HG02642 (cell line): Measurements from ENCODE around the gene SLC2A13.
A peak's percentile ranks its signal among the peaks of the same experiment; 100 is the strongest.

ENCODE experiments used
- ATAC-seq: cut with Tn5 transposase; IDR thresholded peaks from one replicate; pipeline ENCODE4 v1.9.1; 2021; ENCODE audit warnings: mild to moderate bottlenecking; ENCODE audit not compliant: unreplicated experiment, poor library complexity

The SLC2A13 gene

DNA sequence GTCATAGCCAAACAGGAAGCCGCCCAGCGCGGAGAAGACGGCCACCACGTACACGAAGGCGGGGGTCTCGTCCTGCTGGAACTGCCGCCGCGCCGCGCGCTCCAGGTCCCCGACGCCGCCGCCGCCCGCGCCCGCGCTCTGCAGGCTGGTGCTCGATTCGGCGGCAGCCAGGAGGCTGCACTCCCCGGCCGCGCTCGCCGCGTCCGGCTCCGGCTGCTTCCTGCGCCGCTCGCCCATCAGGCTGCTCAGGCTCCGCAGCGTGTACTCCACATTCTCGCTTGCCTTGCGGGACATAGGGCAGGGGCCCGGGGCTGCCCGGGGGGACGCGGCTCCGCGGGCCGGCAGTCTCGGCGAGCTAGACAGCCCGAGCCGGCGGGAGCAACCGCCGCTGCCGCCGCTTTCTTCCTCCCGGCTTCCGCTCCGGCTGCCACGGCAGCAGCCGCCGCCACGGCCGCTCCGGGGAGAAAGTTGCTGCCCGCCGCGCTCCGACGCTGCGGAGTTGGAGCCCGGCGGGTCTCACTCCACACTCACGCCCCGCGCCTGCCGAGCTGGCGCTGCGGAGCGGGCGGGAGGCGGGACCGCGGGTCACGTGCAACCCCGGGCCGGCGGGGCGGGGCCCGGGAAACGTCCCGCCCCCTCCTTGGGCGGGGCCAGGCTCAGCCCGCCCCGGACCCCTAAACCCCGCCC lies at the start of gene SLC2A13:
Gene SLC2A13 (minus strand): TSS at position 567 of the 687 bp plus-strand sequence. CDS start 273 bp downstream, at position 294.
- peak; percentile 85 for ATAC-seq

GRCh38 chr12:40154381-40154780 lies 48.5 kb upstream of the SLC2A13 start:
- no peak for ATAC-seq

GRCh38 chr12:40153432-40153831 lies 47.6 kb upstream of the SLC2A13 start:
- ATAC-seq: no peak

GRCh38 chr12:40152783-40153383 lies 47.0 kb upstream of the SLC2A13 start:
- ATAC-seq: no peak

- ATAC-seq: no peak
Observed at GRCh38 chr12:40149673-40150260, 43.9 kb upstream of the SLC2A13 start.

DNA sequence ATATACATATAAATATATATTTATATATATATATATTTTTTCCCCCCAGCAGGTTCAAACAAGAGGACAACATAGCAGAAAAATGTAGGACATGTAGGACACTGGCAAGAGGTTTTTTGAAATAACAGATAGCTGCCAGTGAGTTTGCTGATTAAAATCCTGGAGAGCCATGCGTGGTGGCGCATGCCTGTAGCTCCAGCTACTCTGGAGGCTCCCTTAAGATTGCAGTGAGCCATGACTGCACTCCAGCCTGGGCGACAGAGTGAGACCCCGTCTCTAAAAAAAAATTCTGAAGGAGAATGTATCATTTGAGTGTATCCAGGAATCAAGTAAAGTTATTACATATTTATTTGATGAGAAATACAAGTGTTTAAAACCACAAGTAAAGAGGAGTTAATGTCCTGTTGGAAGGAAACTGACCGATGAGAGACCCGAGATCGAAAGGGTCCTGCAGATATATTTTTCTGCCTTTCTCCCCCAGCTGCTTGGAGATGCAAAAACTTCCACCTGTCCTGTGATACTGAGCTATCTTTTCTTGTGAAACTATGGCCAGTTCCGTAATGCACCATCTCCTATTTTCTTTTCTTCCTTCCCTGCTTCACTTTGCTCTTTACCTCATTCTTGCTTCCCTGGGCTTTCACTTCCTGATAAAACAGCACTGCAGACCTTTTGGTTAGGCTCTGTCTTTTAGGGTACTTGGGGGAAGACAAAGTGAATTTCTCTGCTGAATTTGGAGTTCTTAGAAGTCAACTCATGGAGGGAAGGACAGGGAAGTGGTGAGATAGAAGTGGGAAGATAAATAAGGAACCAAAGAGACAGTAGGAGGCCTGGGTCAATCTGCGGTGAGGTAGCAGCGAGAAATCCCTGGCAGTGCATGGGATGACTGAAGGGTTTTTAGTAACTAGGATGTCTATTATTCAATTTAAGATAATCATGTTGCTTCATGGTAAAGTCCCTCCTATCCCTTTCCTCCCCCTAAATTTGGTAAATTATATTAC lies 41.2 kb upstream of the SLC2A13 start:
- no peak for ATAC-seq

DNA sequence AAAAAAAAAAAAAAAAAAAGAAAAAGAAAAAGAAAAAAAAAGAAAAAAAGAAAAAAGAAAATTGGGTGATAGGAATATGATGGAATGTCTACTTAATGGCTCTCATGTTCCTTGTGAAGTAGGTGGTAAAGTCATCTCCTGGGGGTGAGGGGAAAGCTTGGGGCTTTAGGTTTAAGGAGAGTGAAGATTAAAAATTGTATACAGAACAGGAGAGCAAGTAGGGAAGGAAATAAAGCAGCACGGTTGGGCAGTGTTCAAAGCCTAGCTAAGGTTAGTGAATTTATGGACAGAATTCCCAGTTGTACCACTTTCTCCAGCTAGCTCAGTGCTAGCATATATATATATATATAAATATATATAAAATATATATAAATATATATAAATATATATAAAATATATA lies 40.0 kb upstream of the SLC2A13 start:
- ATAC-seq: no peak

DNA sequence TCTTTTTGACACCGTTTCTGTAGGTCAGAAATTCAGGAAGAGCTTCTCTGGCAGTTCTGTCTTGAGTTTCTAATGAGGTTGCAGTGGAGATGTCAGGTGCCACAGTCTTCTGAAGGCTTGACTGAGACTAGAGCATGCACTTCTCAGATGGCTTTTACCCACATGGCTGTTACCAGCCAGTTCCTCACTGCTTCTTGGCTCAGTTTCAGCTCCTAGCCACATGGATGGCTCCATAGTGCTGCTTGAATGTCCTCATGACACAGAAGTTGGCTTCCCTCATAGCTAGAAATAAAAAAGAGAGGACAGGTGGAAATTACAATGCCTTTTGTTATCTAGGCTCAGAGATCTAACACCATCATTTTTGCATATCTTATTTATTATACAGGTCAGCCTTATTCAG lies 38.1 kb upstream of the SLC2A13 start:
- no peak for ATAC-seq

GRCh38 chr12:40142001-40142744 lies 36.3 kb upstream of the SLC2A13 start:
- ATAC-seq: no peak

GRCh38 chr12:40138526-40138925 lies 32.6 kb upstream of the SLC2A13 start:
- ATAC-seq: no peak

GRCh38 chr12:40137252-40137651 lies 31.4 kb upstream of the SLC2A13 start:
- ATAC-seq: peak; percentile 93

DNA sequence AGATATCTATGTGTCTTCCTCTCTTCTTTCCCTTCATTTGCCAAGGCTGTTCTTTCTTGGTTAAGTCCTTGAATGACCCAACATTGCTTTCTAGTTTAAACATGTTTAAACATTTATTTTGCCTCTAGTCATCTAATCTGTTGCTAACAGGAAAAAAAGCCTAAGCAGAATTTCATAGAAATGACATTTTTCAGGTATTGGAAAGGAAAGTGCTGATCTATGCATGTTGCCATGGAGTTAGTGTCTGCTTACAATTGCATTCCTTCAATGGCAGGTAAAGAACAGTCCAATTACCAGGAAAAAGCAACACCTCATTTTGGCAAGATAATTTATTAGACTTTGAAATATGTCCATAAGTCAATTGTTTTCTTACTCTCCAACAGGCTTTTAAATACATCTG lies 21.5 kb upstream of the SLC2A13 start:
- ATAC-seq: no peak

- no peak for ATAC-seq
Observed at GRCh38 chr12:40123496-40123895, 17.6 kb upstream of the SLC2A13 start.

DNA sequence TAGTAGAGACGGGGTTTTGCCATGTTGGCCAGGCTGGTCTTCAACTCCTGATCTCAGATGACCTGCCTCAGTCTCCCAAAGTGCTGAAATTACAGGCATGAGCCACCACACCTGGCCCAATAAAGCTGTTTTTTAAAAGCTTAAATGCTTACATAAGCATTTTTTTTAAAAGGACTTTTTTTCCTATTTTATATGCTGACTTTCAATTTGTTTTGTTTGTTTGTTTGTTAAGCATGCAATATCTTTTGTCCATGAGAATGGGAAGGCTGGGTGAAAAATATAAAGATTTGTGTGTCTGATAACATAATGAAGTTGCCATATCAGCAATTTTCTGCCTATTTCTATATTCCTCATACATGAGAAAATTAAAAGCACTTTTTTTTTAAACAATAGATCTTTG lies 17.0 kb upstream of the SLC2A13 start:
- no peak for ATAC-seq

DNA sequence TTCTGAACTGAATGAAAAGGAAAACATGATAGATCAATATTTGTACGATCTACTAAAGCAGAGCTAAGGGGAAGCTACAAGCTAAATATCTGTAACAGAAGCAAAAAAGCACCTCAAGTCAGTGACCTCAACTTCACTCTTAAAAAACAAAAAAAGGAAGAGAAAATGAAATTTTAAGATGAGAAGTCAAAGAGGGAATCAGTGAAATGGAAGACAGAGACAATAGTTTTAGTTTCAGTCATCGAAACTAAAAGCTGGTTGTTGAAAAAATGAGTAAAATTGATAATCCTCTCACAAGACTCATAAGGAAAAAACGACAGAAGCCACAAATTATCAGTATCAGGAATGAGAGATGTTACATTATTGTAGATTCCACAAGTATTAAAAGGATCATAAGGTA lies 11.9 kb upstream of the SLC2A13 start:
- peak; percentile 91 for ATAC-seq

DNA sequence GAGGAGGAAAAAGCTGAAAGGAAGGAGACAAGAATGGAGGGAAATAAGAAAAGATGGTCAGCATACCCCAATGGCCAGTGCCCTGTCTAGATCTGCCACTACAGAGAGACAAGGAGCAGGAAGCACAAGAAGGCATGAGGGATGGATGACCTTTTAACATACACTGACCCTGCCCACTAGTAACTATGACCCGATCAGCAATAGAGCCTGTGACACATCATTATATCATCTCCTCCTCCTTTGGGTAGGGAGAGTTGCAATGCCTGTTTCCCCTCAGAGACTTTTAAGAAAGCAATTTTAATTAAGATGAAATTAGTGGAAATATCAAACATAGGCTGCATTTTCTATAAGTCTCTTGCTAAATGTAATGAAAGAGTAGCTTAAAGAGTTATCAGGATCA lies 4.7 kb upstream of the SLC2A13 start:
- ATAC-seq: no peak

DNA sequence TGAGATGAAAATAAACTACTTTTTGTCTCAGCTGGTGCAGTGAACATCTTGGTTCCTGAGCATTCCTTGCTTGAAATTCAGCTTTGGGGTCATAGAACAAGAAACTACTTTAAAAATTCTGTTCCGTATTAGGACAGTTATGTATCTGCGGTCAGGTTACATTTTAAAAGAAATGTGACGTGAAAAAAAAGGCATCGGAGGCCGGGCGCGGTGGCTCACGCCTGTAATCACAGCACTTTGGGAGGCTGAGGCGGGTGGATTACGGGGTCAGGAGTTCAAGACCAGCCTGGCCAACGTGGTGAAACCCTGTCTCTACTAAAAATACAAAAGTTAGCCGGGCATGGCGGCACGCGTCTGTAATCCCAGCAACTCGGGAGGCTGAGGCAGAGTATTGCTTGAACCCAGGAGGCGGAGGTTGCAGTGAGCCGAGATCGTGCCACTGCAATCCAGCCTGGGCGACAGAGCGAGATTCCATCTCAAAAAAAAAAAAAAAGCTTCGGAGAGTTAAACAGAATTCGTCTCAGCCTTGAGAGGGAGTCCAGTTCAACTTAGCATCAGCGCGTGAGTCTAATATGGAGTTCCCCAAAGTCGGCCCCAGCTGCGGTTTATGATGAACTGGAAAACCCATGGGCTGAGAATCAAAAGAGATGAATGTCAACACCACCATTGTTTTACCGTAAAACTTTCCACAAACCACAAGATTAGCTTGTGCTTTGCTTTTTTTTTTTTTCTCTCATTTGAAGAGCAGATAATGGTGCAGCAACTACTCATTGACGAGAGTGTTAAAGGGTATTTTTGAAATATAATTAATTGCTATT lies 2.1 kb upstream of the SLC2A13 start:
- ATAC-seq: no peak

DNA sequence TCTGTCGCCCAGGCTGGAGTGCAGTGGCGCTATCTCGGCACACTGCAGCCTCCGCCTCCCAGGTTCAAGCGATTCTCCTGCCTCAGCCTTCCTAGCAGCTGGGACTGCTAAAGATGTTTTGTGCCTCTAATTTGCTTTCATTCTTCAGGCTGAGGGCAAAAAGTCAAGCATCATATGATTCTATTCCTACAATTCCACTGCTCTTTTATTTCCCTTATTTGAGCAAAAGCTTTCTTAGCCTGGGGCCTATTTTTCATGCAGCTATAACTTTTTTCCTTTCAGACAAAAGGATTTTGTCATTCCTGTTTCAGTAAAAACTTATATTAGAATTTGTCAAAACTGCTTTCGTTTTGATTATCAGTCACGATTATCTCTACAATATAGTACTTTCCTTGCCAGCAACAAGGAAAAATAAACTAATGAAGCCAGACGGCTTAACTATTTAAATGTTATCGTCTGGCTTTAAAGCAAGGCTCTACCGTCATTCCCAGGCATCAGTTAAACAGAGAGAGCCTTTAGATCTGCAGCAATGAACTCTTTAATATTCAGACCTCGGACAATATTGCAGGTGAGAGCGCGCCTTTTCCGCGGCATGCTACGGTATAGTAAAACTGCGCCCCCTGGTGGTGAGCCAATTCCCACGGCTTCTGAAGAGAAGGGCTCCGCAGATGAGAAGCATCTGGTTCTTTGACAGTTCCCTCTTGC lies 1.4 kb upstream of the SLC2A13 start:
- peak; percentile 36 for ATAC-seq

- ATAC-seq: no peak
Observed at GRCh38 chr12:40106655-40107054, 774 bp upstream of the SLC2A13 start.
